ENCODE measurements around the gene ZNF565.

ZNF565 gene

GRCh38 chr19:36153126-36153525, 61.3 kb downstream of the ZNF565 start:
- no peak overlapping the region for H3K4me3 ChIP-seq (ENCODE audit: low read depth, low read length)
- TF ChIP-seq CTCF (IDR thresholded peaks at IDR 0.05; ENCODE audit: borderline replicate concordance, insufficient read depth, low read depth, low read length), result no peak

GRCh38 chr19:36152352-36153091, 61.9 kb downstream of the ZNF565 start, which contains the start of gene COX7A1:
Gene COX7A1, minus strand, starts transcription at chr19:36152447. Its CDS starts 40 bp downstream, at chr19:36152407.
- no peak within 1 kb of the TSS for H3K4me3 ChIP-seq (ENCODE audit: low read depth, low read length)
- no peak for TF ChIP-seq CTCF (IDR thresholded peaks at IDR 0.05; ENCODE audit: borderline replicate concordance, insufficient read depth, low read depth, low read length)

GRCh38 chr19:36152019-36152351, 62.5 kb downstream of the ZNF565 start:
- H3K4me3 ChIP-seq (ENCODE audit: low read depth, low read length), result no peak overlapping the region
- no peak for TF ChIP-seq CTCF (IDR thresholded peaks at IDR 0.05; ENCODE audit: borderline replicate concordance, insufficient read depth, low read depth, low read length)

GRCh38 chr19:36151144-36152018, 63.1 kb downstream of the ZNF565 start:
- TF ChIP-seq CTCF (IDR thresholded peaks at IDR 0.05; ENCODE audit: borderline replicate concordance, insufficient read depth, low read depth, low read length), result no peak
- no peak overlapping the region for H3K4me3 ChIP-seq (ENCODE audit: low read depth, low read length)

GRCh38 chr19:36150586-36150985, 63.9 kb downstream of the ZNF565 start:
- H3K4me3 ChIP-seq (ENCODE audit: low read depth, low read length), result no peak overlapping the region
- no peak for TF ChIP-seq CTCF (IDR thresholded peaks at IDR 0.05; ENCODE audit: borderline replicate concordance, insufficient read depth, low read depth, low read length)

- no peak overlapping the region for H3K4me3 ChIP-seq (ENCODE audit: low read depth, low read length)
- no peak for TF ChIP-seq CTCF (IDR thresholded peaks at IDR 0.05; ENCODE audit: borderline replicate concordance, insufficient read depth, low read depth, low read length)
Observed at GRCh38 chr19:36149673-36150406, 64.6 kb downstream of the ZNF565 start.

Data from GM12875 (cell line).